GM19193 (cell line): ENCODE results near the gene TMEM72.

Source experiments
- POLR2A ChIP-seq: IDR thresholded peaks from 4 replicates; pipeline ENCODE4 v1.6.1; 2011; ENCODE audit not compliant: insufficient read depth, insufficient read length; ENCODE audit errors: extremely low read depth

Gene TMEM72

DNA sequence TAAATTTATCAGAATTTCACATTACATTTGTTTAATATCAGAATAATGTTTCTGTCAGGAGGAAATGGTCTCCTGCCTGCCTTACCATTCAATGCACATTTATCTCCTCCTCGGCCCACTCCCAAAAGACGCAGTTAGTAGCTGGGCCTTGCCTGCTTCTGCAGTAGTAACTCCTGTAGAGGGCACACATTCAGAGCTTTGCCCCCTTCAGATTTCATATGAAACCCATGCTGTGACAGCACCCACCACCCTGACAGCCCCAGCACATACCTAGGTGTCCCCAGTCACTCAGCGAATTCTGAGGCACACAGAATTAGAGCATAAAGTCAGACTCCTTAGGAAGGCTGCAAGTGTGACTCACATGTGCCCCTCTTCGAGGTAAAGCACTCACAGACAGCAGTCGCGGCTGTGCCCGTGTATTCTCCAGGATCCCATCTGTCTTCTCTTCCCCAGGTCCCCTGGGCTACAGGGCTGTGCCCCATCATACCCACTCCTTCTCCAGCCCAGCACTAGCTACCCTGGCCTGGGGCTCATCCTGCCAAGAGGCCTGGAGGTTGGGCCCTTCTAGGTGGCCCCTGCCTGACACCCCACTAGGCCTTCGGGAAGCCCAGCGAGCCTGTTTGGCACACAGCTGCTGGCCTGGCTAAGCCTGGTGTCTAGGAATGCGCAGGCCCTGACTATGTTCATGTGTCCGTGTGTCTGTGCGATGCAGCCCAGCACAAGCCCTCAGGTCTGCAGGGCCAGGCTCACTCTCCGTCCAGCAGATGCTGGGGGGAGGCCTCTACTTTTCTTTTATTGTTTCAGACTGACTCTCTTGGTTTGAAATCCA lies 72.1 kb downstream of the TMEM72 start:
- no peak for TF ChIP-seq POLR2A

DNA sequence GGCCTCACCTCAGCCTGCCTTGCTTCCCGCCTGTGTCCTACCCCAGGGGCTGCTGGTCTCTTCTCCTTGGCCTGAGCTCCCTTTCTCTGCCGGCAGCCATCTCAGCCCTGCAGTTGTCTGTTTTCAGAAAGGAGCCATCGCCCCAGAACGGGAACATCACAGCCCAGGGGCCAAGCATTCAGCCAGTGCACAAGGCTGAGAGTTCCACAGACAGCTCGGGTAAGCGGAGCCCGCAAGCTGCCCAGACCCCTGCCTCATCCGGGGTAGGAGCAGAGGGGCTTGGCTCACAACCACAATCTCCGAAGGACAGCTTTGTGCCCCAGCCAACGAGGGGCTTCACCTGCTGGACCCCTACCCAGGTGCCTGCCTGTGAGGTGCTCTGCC lies 72.8 kb downstream of the TMEM72 start:
- no peak for TF ChIP-seq POLR2A

DNA sequence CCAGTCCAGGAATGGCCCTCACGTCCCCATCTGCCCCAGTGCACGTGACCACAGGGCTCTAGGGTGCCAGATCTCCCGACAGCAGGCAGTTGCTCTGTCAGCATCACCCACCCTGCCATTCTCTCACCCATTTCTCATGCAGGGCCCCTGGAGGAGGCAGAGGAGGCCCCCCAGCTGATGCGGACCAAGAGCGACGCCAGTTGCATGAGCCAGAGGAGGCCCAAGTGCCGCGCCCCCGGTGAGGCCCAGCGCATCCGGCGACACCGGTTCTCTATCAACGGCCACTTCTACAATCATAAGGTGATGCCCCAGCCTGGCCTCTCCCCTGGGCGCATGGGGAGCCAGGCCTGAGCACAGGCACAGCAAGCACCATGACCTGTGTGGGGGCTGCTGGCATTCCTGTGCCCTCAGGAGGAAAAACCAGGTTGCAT lies 73.5 kb downstream of the TMEM72 start:
- no peak for TF ChIP-seq POLR2A

DNA sequence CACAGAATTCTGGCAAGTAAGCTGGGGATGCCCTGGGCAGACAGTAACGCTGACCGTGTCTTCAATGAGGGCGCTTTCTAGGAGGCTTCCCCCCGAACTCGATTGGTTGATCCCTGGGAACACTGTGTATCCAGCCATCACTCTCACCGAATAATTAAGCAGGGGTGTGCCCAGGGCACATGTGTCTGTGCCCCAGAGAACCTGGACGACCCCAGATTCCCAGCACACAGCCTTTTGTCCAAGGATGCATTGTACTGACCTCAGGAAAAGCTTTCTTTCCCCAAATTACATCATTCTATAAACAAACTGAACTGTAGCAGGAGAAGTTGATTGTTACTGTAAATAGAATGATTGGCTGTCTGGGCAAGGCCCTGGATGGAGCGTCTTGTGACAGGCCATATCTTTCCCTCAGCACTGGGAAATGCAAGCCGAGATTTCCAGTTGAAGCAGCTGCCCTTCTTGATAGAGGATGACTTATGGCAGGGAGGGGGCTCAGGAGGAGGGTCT lies 74.1 kb downstream of the TMEM72 start:
- no peak for TF ChIP-seq POLR2A

DNA sequence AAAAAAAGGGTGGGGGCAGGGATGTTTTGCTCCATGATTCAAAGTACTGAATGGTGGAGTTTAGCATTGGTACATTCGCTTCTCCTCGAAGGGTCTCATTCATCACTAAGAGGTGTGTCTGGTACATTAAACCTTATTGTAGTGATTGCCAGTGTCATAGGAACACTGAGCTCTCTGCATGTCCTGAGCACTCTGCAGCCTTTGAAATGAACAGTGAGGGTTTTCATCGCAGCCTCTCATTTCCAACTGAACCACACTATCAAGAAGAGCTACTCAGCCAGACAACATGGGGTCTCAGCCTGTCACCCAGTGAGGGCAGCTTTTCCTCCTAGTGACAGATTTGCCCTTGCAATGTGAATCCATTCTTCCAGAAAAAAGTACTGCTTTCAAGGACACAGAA lies 75.0 kb downstream of the TMEM72 start:
- no peak for TF ChIP-seq POLR2A
